NCI-H345 (cell line): ENCODE measurements around the gene CD99L2.
"Not testable (repeated sequence)": the region's sequence is repeated elsewhere in the genome, so short reads cannot be mapped to it uniquely, and the experiment has no call there.

Experiments used
- DNase-seq: peaks from one replicate; lab custom pipeline; 2025; lab: John Stamatoyannopoulos, UW

The CD99L2 gene

DNA sequence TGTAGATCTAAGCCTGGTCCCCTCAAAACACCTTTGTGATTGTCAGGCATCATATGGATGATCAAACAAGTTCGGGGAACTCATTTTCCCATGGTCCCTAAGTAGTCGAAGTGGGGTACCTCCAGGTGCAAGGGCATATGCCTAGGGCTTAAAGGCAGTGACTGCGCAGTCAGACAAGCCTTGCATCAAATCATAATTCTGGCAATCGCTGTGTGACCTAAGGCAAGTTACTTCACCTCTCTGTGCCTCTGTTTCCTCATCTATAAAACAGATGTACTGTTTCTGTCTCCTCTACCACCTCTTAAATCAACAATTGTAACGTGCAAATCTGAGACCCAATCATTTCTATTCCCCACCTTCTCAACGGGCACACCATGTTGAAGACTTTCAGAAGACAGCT lies 1.8 kb downstream of the CD99L2 start:
- DNase-seq: no peak

DNA sequence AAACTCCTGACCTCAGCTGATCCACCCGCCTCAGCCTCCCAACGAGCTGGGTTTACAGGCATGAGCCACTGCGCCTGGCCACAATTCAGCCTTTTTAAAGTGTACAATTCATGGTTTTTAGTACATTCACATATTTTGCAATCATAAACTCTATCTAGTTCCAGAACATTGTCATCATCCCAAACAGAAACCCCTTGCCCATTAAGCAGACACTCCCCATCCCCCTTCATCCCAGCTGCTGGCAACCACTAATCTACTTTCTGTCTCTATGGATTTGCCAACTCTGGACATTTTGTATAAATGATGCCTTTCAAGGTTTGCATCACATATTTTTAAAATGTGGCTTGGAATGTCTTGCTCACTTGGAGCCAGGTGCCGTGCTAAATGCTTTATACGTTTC lies 4.5 kb downstream of the CD99L2 start:
- DNase-seq: no peak

DNA sequence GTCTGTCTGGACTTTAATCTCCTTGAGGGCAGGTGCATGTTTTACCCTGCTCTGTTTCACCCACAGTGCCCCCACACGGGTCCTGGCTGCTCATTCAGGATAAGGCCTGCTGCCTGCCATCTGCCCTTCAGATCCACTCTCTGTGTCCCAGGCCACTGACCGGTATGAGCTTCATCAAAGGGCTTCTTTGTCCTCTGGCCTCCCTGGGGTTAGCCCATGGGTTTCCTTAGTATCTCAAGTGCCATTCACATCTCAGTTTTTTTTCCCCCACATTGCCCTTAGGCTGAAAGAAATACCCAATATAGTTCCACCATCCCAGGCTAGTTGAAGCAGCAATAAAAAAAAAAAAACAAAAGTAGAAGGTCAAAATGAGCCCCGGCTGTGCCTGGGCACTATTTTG lies 9.3 kb downstream of the CD99L2 start:
- no peak for DNase-seq

DNA sequence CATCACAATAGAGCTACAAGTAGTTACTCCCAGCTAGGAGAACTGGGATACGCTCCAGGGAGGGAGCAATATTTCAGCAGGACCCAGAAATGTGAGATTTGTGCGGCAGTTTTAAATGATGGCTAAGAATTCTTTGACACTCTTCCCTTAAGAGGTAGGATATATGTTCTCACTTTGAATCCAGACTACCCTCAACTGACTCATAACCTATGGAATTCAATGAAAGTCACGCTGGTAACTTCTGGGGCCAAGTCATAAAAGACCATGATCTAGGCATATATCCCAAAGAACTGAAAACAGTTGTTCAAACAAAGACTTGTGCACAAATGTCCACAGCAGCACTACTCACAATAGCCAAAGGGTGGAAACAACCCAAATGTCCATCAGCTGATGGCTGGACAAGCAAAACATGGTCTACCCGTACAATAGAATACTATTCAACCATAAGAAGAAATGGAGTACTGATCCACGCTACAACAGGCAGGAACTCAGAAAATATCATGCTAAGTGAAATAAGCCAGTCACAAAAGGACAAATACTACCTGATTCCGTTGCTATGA lies 10.5 kb downstream of the CD99L2 start:
- DNase-seq: no peak

DNA sequence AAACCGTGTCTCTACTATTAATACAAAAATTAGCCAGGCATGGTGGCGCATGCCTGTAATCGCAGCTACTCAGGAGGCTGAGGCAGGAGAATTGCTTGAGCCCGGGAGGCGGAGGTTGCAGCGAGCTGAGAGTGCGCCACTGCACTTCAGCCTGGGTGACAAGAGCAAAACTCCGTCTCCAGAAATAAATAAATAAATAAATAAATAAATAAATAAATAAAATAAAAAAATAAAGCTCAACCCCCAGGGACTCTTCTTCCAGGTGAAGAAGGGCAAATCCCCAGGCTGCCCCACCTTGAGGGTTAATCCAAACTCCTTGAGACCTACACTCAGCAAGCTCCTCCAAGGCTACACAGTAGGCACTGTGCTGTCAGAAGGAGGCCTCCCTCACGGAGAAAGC lies 11.2 kb downstream of the CD99L2 start:
- not testable (repeated sequence) for DNase-seq

DNA sequence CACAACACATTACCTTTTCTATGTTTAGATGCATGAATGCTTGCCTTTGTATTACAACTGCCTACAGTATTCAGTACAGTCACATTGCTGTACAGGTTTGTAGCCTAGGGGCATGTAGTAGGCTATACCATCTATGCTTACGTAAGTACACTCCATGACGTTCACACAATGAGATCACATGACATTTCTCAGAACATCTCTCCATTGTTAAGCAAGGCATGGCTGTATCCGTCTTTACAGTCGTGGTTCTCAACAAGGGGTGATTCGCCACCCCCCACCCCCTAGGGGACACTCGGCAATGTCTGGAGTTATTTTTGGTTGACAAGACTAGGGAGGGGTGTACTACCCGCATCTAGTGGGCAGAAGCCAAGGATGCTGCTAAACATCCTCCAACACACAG lies 12.1 kb downstream of the CD99L2 start:
- no peak for DNase-seq

DNA sequence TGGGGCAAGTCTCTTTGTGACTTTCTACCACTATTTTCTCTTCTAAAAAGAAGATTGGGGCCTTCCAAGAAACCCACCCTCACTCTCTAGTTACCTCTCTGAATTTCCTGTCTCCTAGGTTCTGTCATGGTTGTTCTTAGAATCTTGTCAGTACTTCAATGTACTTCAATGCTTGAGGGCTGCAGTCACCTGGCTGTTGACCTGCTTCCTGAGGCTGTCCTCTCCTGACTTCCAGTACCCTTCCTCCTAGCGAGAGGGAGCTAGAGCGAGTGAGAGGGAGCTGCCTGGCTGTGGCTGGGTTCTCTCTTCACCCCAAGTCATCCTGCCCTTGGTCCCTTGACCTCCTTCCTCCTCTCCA lies 17.7 kb downstream of the CD99L2 start:
- no peak for DNase-seq

DNA sequence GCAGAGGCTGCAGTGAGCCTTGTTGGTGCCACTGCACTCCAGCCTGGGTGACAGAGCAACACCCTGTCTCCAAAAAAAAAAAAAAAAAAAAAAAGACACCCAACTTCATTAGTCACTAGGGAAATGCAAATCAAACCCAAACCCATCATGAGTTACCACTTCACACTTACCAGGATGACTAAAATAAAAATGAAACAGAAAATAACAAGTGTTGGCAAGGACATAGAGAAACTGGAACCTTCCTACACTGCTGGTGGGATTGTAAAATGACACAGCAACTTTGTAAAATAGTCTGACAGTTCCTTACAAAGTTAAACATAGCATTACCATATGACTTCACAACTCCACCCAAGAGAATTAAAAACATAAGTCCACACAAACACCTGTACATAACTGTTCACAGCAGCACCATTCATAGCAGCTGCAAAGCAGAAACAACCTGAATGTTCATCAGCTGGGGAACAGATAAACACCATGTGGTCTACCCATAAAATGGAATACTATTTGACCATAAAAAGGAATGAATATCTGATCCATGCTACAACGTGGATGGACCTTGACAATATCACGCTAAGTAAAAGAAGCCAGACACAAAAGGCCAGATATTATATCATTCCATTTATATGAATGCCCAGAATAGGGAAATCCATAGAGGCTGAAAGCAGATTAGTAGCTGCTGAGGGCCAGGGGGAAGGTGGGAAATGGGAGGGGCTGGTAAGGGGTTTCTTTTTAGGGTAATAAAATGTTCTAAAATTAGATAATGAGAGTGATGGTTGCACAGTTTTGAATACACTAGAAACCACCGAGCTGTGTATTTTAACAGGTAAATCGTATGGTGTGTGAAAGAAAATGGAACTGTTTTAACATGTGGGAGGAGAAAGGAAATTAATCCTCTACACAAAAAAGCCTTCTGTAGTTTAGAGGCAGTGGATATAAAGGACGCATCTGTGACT lies 18.3 kb downstream of the CD99L2 start:
- no peak for DNase-seq

DNA sequence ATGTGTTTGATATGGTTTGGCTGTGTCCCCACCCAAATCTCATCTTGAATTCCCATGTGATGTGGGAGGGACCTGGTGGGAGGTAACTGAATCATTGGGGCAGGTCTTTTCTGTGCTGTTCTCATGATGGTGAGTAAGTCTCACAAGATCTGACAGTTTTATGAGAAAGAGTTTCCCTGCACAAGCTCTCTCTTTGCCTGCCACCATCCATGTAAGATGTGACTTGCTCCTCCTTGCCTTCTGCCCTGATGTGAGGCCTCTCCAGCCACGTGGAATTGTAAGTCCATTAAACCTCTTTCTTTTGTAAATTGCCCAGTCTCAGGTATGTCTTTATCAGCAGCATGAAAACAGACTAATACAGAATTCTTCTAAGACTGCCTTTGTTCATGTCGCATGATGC lies 22.8 kb downstream of the CD99L2 start:
- not testable (repeated sequence) for DNase-seq

DNA sequence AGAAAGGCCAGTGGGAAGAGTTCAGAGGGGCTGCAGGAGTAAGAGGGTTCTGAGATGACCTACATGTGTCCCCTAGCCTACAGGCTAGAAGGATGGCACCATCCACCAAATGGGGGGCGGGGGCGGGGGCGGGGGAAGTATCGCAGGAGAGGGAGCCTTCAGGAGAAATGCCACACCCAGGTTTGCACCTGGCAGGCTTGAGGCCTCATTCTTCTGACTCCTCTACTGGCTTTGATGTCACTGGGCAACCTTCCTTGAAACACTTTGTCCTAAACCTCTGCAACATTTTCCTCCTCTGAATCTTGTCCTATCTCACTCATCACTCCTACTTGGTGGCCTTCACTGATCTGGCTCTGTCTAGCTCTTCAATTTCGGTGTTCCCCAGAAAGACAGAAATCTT lies 24.0 kb downstream of the CD99L2 start:
- DNase-seq: no peak

DNA sequence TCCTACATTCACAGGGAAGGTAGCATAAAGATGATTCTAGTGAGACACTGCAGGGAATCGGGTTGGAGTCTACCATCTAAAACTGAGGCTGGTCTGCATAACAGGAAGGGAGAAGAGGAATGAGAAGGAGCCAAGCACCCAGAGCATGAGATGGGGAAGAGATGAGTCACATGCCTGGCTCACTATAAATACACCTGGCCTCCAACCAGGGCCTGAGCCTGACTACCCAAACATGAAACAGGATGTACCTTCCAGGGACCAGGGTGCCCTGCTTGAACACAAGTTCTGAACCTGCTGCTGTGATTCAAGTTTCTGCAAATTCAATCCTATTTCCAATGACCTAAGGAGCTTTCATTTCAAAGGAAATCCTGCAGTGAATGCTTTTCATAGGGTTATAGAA lies 24.9 kb downstream of the CD99L2 start:
- no peak for DNase-seq

DNA sequence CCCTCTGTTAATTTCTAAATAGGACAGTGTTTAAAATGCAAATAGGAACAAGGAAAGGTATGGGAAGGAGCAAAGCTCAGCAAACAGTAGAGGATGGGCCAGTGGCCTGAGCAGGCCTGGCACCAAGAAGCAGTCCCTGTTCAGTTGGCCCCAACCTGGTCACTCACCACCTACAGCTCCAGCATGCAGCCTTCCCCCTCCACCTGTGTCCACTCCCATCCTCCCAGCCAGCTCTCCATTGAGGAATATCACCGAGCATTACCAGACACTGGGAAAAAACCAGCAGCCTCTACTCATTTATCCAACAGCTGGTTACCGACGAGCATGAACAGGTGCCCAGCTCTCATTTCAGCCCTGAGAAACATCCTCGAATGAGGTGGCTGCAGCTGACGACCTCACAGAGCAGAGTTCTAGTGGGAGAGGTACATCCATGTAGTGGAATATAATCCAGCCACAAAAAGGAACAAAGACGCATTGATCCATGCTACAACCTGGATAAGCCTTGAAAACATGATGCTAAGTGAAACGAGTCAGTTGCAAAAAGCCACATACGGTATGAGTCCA lies 25.6 kb downstream of the CD99L2 start:
- no peak for DNase-seq

DNA sequence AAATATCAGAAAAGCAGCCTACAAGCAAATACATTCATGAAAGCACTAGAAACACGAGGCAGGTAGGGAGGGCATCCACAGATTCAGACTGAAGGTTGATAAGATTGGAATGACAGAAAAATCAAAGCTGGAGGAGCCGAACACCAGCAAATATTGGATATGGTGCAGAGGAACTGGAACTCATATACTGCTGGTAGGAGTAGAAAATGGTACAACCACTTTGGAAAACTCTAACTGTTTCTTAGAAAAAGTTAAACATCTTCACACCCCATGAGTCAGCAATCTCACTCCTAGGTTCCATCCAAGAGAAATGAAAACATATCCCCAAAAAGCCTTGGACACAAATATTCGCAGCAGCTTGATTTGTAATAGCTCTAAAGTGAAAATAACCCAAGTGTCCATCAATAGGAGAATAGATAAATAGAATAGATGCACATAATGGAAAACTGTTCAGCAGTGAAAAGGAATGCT lies 27.1 kb downstream of the CD99L2 start:
- DNase-seq: no peak

DNA sequence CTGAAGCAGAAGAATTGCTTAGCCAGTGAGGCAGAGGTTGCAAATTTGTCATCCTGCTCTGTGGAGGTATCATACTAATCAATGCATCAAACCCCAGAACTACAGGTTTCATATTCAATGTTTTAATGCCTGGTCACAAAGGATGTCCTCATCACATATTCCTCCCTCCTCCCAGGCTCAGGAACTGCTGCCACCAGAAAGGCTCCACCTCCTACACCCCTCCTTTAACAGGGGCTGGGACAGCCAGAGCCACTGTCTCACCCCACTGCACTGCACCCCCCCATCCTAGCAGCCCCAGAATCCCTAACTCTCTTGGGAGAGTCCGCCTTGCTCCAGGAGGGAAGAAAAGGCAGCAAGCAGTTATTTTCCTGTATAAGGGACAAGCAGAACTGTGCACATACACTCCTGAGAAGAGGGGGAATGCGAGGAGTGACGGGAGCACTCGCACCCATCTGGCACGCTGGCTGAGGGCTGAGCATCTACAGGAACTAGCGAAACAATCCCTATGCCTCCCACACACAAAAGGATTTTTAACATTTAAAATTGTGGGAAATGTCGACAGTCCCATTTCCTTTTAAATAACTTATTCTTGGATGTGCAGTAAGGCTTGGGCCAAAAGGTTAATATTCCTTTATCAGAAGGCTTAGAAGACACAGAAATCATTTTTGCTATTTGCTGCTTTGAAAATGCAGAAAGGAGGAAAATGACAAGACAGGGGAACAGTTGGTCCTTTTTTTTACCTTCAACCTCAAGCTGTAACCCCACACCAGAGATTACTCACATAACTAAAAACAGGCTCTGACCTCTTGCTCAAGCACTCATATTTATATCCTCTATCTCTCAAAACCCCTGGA lies 27.8 kb downstream of the CD99L2 start:
- no peak for DNase-seq

DNA sequence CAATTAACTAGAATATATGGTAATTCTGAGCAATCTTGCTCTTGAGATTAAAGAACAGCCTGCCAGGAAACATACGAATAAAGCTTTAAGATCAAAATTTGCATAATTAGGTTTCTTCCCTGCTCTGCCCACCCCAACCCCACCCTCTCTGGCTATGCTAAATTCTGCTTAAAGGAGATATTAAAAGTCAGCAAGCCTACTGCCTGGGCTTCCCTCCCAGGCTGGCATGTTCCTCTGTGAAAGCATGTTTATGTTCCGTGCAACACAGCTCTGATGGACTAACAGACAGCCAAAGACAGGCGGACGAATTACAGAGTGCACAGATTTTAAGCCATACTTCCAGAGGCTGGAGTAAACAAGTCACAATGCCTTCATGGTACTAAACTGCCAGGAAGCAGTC lies 28.4 kb downstream of the CD99L2 start:
- no peak for DNase-seq

DNA sequence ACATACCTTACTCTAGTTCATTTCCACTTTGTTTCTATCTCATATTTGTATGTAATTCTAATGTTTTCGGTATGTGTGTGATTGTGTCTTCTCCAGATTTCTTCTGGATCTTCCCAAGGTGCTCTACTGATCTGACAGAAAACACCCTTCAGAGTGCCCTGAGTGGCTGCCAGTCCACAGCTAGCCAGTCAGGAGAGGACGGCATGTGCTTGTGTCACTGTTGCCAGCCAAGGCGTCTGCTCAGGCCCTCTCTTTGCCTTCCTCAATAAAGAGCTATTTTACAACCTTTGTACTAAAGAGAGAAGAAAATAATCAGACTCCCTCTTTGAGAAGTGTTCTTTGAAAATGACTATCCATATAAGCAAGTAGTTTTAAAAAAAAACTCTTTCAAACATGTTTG lies 29.0 kb downstream of the CD99L2 start:
- no peak for DNase-seq

DNA sequence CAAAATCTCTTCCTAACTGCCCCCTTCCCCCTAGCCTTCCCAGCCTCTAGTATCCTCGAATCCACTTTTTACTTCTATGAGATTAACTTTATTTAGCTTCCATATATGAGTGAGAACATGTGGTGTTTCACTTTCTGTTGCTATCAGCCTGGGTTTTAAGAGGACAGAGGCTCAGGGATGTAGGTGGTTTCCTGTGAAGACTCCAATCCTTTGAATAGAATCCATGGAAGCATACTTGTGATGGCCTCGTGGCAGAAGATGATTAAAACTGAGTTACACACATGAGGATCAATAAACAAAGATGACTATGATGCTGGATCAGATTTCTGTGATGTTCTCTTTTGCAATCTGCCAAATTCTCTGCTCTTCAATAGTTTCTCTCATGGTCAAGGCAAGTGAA lies 29.8 kb downstream of the CD99L2 start:
- DNase-seq: no peak

DNA sequence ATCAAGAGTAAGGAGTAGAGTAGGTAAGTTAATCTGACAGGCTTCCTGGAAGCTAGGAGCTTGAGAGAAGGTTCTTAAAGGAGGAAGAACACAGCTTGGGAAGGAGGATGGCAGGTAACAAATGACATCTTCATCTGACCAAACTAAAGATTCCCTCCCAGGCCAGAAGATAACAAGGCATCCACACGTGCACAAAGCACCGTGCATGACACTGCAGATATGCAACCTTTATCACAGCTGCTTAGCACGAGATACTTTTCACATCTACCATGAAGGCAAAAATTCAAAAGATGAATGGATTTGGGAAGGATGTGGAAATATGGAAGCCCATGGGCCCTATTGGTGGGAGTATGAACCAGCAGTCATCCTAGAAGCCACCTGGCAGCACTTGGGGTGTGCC lies 34.3 kb downstream of the CD99L2 start:
- no peak for DNase-seq

DNA sequence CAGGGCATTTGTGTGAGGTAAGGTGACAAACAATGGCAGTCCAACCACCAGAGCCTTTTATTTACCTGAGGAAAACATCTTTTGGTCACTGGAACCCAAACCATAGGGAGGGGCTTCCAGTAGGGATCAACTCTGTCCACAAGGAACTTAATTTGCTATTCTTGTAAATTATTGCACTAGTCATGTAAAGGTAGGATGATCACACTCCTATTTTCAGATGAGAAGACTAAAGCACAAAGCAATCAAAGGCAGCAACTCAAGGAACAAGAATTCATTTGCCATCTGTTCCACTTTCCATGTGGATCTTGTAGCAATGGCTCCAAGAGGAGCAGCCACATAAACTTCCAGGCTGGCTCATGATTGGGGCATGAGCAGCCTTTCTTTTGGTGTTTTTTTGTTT lies 35.3 kb downstream of the CD99L2 start:
- no peak for DNase-seq

DNA sequence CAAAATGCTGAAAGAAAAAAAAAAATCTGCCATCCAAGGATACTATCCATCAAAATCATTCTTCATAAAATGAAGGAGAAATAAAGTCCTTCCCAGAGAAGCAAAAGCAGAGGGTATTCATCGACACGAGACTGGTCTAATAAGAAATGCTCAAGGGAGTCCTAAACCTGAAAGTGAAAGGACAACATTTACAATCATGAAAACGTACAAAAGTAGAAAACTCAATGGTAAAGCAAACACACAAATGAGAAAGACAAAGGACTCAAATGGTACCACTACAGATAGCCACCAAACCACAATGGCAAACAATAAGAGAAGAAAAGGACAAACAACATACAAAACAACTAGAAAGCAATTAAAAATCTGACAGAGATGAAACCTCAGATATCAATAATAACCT lies 41.0 kb downstream of the CD99L2 start:
- DNase-seq: no peak

DNA sequence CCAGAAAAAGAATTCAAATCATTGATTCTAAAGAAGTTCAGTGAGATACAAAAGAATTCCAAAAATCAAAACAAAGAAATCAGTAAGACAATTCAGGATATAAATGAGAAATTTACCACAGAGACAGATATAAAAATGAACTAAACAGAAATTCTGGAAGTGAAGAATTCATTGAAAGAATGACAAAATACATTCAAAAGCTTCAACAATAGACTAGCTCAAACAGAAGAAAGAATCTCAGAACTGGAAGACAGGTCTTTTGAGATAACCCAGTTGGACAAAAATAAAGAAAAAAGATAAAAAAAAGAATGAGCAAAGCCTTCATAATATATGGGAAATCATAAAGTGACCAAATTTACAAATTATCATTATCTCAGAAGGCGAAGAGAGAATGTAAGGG lies 41.7 kb downstream of the CD99L2 start:
- no peak for DNase-seq

DNA sequence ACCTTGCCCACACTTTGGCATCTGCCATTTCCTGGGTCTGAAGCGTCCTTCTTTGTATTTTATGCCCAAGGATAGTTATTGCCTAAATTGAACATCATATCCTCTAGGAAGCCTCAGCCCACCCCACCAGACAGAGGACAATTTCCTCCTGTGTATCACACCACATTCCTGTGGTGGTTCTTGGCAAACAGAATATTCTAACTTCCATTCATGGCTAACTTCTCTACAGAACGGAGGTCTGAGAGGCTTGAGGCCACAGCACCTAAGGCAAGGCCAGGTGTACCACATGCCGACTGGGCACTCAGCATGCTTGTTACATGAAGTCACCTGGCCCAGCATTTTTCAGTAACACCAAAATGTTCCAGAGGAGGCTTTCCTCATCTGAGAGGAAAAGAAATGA lies 42.4 kb downstream of the CD99L2 start:
- no peak for DNase-seq
